ENCODE data around the gene MACROD1. TPM values are rescaled to one million over a fixed set of nuclear protein-coding genes. Genes with fewer than 3 reads are reported as not detected.

Gene MACROD1
- total and polyA plus RNA-seq, 10 of the 15 experiments (the other 5 are each of a cell fraction or from before 2014, with no cell fraction given), result 1.2 to 22.7 (median 11.3) TPM; not detected in 1

DNA sequence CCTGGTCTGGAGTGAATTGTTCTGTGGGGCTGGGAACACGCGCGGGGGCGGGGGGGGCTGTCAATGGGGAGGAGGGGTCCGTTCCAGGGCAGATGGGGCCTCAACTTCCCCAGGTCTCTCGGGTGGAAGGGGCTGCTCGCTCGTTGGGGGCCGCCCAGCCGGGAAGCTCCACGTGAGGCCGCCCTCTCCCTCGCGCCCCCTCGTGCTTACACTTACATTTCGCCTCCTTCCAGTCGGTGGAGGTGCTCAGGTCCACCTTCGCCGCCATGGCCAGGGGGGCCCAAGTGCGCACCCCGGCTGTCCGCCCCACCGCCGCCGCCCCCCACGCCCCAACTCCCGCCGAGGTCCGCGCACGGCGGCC lies 452 bp downstream of the MACROD1 start:
- 33% methylated on average over 26 of the region's 32 CpGs for WGBS (ENCODE audit: insufficient coverage, insufficient replicate concordance, low lambda C conversion rate, missing lambda C conversion rate)
- SMC1A ChIA-PET (ENCODE audit: uncharacterized antibody, unreplicated experiment), result no interaction called here
- peak overlapping the region; percentile 90 for H2AFZ ChIP-seq (ENCODE audit: control insufficient read depth, low read depth, low read length)
- no peaks in the 10 kb centered on the region for H3K79me2 ChIP-seq (ENCODE audit: control insufficient read depth, insufficient read depth, low read length)
- H3K4me2 ChIP-seq (ENCODE audit: control insufficient read depth, insufficient read depth), result peak overlapping the region; percentile 98
- DNase-seq (ENCODE audit: low read depth, low spot score) (no peak), ATAC-seq (peak; percentile 10; the same call in 2 of the 3 replicates), FAIRE-seq (no peak)
- TF ChIP-seq WRNIP1 (IDR thresholded peaks at IDR 0.05; ENCODE audit: borderline replicate concordance, low read depth, low read length) (no peak), MEF2A (IDR thresholded peaks at IDR 0.05; ENCODE audit: insufficient read depth, low read depth, low read length) (no peak), HDAC6 (IDR thresholded peaks at IDR 0.05; ENCODE audit: unreplicated experiment) (no peak), TCF7 (IDR thresholded peaks at IDR 0.05; ENCODE audit: borderline replicate concordance) (no peak), EGR1 (IDR thresholded peaks at IDR 0.05; ENCODE audit: borderline replicate concordance in 1 of 2, low read depth in 2 of 2, low read length in 2 of 2) (no peak), USF1 (IDR thresholded peaks at IDR 0.05; ENCODE audit: borderline replicate concordance, extremely low read length, insufficient read depth, low read depth, low read length) (peak; percentile 3)
- H3K9me3 ChIP-seq (replicated peaks; ENCODE audit: control insufficient read depth, insufficient read depth, low read length), result no peaks in the 10 kb centered on the region; the same call in 2 of the 3 replicates
- intact Hi-C loops (cut with micrococcal nuclease; ENCODE audit: unreplicated experiment), result no loop called here
- no TSS peak for BruUV-seq (replicated peaks)
- in situ Hi-C loops (cut with MboI), result no loop called here
- peak overlapping the region; percentile 70 for H3K4me3 ChIP-seq
- H3K36me3 ChIP-seq (ENCODE audit: control insufficient read depth in 2 of 2, insufficient read depth in 2 of 2, low read length in 1 of 2), result no peaks in the 10 kb centered on the region
- POLR2A ChIA-PET, result interaction anchor here (1.0 kb wide), 1 partner anchor 327 kb away, joined by 3 read pairs; the partner anchor contains the start of gene MARK2
- no peaks in the 10 kb centered on the region for H3K27me3 ChIP-seq (replicated peaks in 1 of 2; ENCODE audit: control insufficient read depth in 2 of 2, insufficient read depth in 2 of 2, low read length in 1 of 2)
- H4K20me1 ChIP-seq (ENCODE audit: control insufficient read depth, insufficient read depth), result no peaks in the 10 kb centered on the region
- CTCF ChIA-PET, result interaction anchor here (1.6 kb wide), 1 partner anchor 16 kb away, joined by 4 read pairs; no protein-coding TSS in a partner anchor
- RAD21 ChIA-PET (ENCODE audit: unreplicated experiment), result interaction anchor here (0.5 to 0.6 kb wide), 2 partner anchors 16 to 79 kb away, joined by 3 to 4 read pairs; no protein-coding TSS in a partner anchor
- peaks cover 4% of the 10 kb centered on the region; the same call in 1 of the 2 replicates for H3K4me1 ChIP-seq (ENCODE audit: control insufficient read depth, insufficient read depth, low read length)
- H3K9ac ChIP-seq (ENCODE audit: control insufficient read depth, insufficient read depth, low read length), result peak overlapping the region; percentile 80
- no peak overlapping the region for H3K27ac ChIP-seq (ENCODE audit: control insufficient read depth, insufficient read depth)

All from GM12878 (cell line).